Measurements from ENCODE around the gene DNAJC6.
"Not testable (repeated sequence)": the region's sequence is repeated elsewhere in the genome, so short reads cannot be mapped to it uniquely, and the experiment has no call there.

Gene DNAJC6

GRCh38 chr1:65425697-65426096 is 116.4 kb downstream of the DNAJC6 start:
- no peak for DNase-seq (ENCODE audit: low read depth in 2 of 3, low spot score in 1 of 3)

GRCh38 chr1:65429078-65429477 is 119.7 kb downstream of the DNAJC6 start:
- DNase-seq (ENCODE audit: low read depth in 2 of 3, low spot score in 1 of 3): no peak

GRCh38 chr1:65429806-65430205 is 120.5 kb downstream of the DNAJC6 start:
- no peak for DNase-seq (ENCODE audit: low read depth in 2 of 3, low spot score in 1 of 3)

- DNase-seq (ENCODE audit: low read depth in 2 of 3, low spot score in 1 of 3): no peak
Observed at GRCh38 chr1:65431111-65431705, 121.9 kb downstream of the DNAJC6 start.

- DNase-seq (ENCODE audit: low read depth in 2 of 3, low spot score in 1 of 3): no peak
Observed at GRCh38 chr1:65432918-65433317, 123.6 kb downstream of the DNAJC6 start.

GRCh38 chr1:65434255-65434654 is 124.9 kb downstream of the DNAJC6 start:
- DNase-seq (ENCODE audit: low read depth in 2 of 3, low spot score in 1 of 3): no peak

GRCh38 chr1:65434760-65435159 is 125.4 kb downstream of the DNAJC6 start:
- no peak for DNase-seq (ENCODE audit: low read depth in 2 of 3, low spot score in 1 of 3)

- no peak for DNase-seq (ENCODE audit: low read depth in 2 of 3, low spot score in 1 of 3)
Observed at GRCh38 chr1:65435987-65436386, 126.6 kb downstream of the DNAJC6 start.

- no peak for DNase-seq (ENCODE audit: low read depth in 2 of 3, low spot score in 1 of 3)
Observed at GRCh38 chr1:65437616-65438015, 128.3 kb downstream of the DNAJC6 start.

- no peak for DNase-seq (ENCODE audit: low read depth in 2 of 3, low spot score in 1 of 3)
Observed at GRCh38 chr1:65440322-65440900, 131.1 kb downstream of the DNAJC6 start.

GRCh38 chr1:65440915-65441314 is 131.6 kb downstream of the DNAJC6 start:
- no peak for DNase-seq (ENCODE audit: low read depth in 2 of 3, low spot score in 1 of 3)

GRCh38 chr1:65441464-65441863 is 132.1 kb downstream of the DNAJC6 start:
- DNase-seq (ENCODE audit: low read depth in 2 of 3, low spot score in 1 of 3): no peak

- no peak for DNase-seq (ENCODE audit: low read depth in 2 of 3, low spot score in 1 of 3)
Observed at GRCh38 chr1:65442442-65442841, 133.1 kb downstream of the DNAJC6 start.

- no peak for DNase-seq (ENCODE audit: low read depth in 2 of 3, low spot score in 1 of 3)
Observed at GRCh38 chr1:65443647-65444046, 134.3 kb downstream of the DNAJC6 start.

GRCh38 chr1:65444128-65444640 is 134.8 kb downstream of the DNAJC6 start:
- no peak for DNase-seq (ENCODE audit: low read depth in 2 of 3, low spot score in 1 of 3)

- DNase-seq (ENCODE audit: low read depth in 2 of 3, low spot score in 1 of 3): no peak
Observed at GRCh38 chr1:65445837-65446236, 136.5 kb downstream of the DNAJC6 start.

GRCh38 chr1:65449214-65449823 is 140.0 kb downstream of the DNAJC6 start:
- DNase-seq (ENCODE audit: low read depth in 2 of 3, low spot score in 1 of 3): no peak

- not testable (repeated sequence) for DNase-seq (ENCODE audit: low read depth in 2 of 3, low spot score in 1 of 3)
Observed at GRCh38 chr1:65455678-65456077, 146.3 kb downstream of the DNAJC6 start.

GRCh38 chr1:65456481-65456880 is 147.1 kb downstream of the DNAJC6 start:
- DNase-seq (ENCODE audit: low read depth in 2 of 3, low spot score in 1 of 3): no peak

- no peak for DNase-seq (ENCODE audit: low read depth in 2 of 3, low spot score in 1 of 3)
Observed at GRCh38 chr1:65457868-65458267, 148.5 kb downstream of the DNAJC6 start.

- DNase-seq (ENCODE audit: low read depth in 2 of 3, low spot score in 1 of 3): no peak
Observed at GRCh38 chr1:65458730-65459396, 149.5 kb downstream of the DNAJC6 start.

GRCh38 chr1:65459397-65459768 is 150.0 kb downstream of the DNAJC6 start:
- DNase-seq (ENCODE audit: low read depth in 2 of 3, low spot score in 1 of 3): no peak

Data from stimulated activated CD4-positive, alpha-beta T cell treated with anti-CD3 and anti-CD28 coated beads, Interleukin-12 subunit alpha, Interleukin-12 subunit beta, amount 100 ng/mL, for 48 hours (primary cell).